Karpas-422 (cell line): ENCODE data around the gene MED15. TPM values are rescaled to one million over a fixed set of nuclear protein-coding genes. Genes with fewer than 3 reads are reported as not detected.

Experiments
- DNase-seq: peaks from one replicate; pipeline ENCODE4 v3.0.0-alpha.2; 2015
- H2AFZ ChIP-seq: fragments of 200-600 bp; sonication (generic); 2 replicates; pipeline ENCODE4 v1.6.1; 2014; ENCODE audit warnings: antibody characterized with exemption, low read length, mixed read lengths
- H3K27ac ChIP-seq: fragments of 200-600 bp; sonication (generic); 2 replicates; pipeline ENCODE4 v1.5.1; 2014; ENCODE audit warnings: mild to moderate bottlenecking, low read length, moderate library complexity
- H3K27me3 ChIP-seq: fragments of 200-600 bp; sonication (generic); 2 replicates; pipeline ENCODE4 v1.6.1; 2014; ENCODE audit warnings: low read length, mixed read lengths
- H3K36me3 ChIP-seq: fragments of 200-600 bp; sonication (generic); 2 replicates; pipeline ENCODE4 v1.6.1; 2014; ENCODE audit warnings: low read length, mixed read lengths; ENCODE audit not compliant: insufficient read depth
- H3K4me1 ChIP-seq: fragments of 200-600 bp; sonication (generic); 2 replicates; pipeline ENCODE4 v1.6.1; 2014; ENCODE audit warnings: mild to moderate bottlenecking, low read length, mixed read lengths
- H3K4me2 ChIP-seq: fragments of 200-600 bp; sonication (generic); 2 replicates; pipeline ENCODE4 v1.6.1; 2014; ENCODE audit warnings: low read length, low read depth, mild to moderate bottlenecking; ENCODE audit not compliant: poor library complexity, severe bottlenecking
- H3K4me3 ChIP-seq: fragments of 200-600 bp; sonication (generic); 2 replicates; pipeline ENCODE4 v1.5.1; 2014; ENCODE audit warnings: mild to moderate bottlenecking, antibody characterized with exemption, low read length, mixed read lengths
- H3K79me2 ChIP-seq: fragments of 200-600 bp; sonication (generic); 2 replicates; pipeline ENCODE4 v1.6.1; 2014; ENCODE audit warnings: mild to moderate bottlenecking, low read length, mixed read lengths
- H3K9ac ChIP-seq: fragments of 200-600 bp; sonication (generic); 2 replicates; pipeline ENCODE4 v1.6.0; 2014; ENCODE audit warnings: low read length
- H3K9me2 ChIP-seq: fragments of 200-600 bp; sonication (generic), shearing (Covaris generic); replicated peaks from 2 replicates; pipeline ENCODE4 v1.6.0; 2014; ENCODE audit warnings: mild to moderate bottlenecking, low read length, moderate library complexity; ENCODE audit not compliant: insufficient read depth
- H3K9me3 ChIP-seq: fragments of 300-700, 200-600 bp; sonication (generic); 2 replicates; pipeline ENCODE4 v1.6.1; 2014; ENCODE audit warnings: low read length, mixed read lengths
- H4K20me1 ChIP-seq: fragments of 200-600 bp; sonication (generic); 2 replicates; pipeline ENCODE4 v1.6.1; 2014; ENCODE audit warnings: mild to moderate bottlenecking, antibody characterized with exemption, low read length, low read depth; ENCODE audit not compliant: insufficient read depth
- total RNA-seq: library from RNA; depleted of rRNA; stranded (reverse); fragments of >200 nt; shearing (Covaris generic); gene quantifications from 2 replicates; pipeline ENCODE4 v1.2.3, GENCODE V29; 2014; ENCODE audit warnings: low replicate concordance

Gene MED15
- total RNA-seq, 1 experiment from 2014 or later: 36.9 TPM

DNA sequence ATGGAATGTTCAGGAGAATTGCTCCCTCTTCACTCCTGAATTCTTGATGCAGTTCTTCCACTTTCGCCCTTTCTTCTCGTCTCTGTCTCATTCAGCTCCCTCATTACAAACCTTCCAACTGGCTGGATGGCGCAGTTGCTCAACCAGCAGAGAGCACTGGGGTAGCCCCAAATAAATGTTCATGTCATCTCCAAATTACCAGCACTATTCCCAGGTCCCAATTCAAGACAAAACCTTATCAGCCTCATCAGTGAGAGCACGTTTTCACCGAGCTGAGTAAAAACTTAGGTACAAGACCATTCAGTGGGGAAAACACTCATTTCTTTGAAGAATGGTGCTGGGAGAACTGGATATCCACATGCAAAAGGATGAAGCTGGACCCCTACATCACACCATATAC lies 120.0 kb downstream of the MED15 start:
- Histone ChIP-seq H2AFZ (no peak overlapping the region), H3K4me2 (no peak overlapping the region), H3K36me3 (no peaks in the 10 kb centered on the region), H3K4me1 (no peaks in the 10 kb centered on the region), H3K9me3 (no peaks in the 10 kb centered on the region), H3K4me3 (no peak overlapping the region), H4K20me1 (no peaks in the 10 kb centered on the region), H3K9me2 (no peaks in the 10 kb centered on the region), H3K27ac (no peak overlapping the region), H3K27me3 (no peaks in the 10 kb centered on the region), H3K79me2 (no peaks in the 10 kb centered on the region), H3K9ac (no peak overlapping the region)
- DNase-seq: no peak

DNA sequence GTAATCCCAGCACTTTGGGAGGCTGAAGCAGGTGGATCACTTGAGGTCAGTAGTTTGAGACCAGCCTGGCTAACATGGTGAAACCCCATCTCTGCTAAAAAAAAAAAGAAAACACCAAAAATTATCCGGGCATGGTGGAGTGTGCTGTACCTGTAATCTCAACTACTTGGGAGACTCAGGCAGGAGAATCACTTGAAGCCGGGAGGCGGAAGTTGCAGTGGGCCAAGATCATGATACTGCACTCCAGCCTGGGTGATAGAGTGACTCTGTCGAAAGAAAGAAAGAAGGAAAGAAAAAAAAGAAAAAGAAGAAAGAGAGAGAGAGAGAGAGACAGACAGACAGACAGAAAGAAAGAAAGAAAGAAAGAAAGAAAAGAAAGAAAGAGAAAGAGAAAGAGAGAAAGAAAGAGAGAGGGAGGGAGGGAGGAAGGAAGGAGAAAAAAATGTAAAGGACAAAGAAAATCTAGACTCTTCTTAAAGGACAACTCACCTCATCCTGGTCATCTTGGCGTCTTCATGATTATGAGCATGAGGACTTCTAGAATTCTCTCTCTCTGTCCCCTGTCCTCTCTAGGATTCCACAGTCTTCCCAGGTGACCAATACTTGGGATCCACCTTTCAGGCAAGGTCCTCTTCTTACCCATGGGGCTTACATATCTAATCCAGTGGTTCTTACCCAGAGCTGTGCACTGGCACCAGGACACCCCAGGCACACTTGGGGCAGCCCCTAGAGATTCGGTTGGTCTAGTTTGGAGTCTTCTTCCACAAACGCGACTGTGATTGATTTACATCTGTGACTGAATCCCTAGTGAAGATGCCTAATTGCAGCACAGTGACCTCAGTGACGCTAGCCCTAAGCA lies 120.9 kb downstream of the MED15 start:
- no peaks in the 10 kb centered on the region for H3K79me2 ChIP-seq
- H4K20me1 ChIP-seq: no peaks in the 10 kb centered on the region
- H3K4me3 ChIP-seq: no peak overlapping the region
- no peaks in the 10 kb centered on the region for H3K4me1 ChIP-seq
- no peak overlapping the region for H3K27ac ChIP-seq
- no peaks in the 10 kb centered on the region for H3K9me3 ChIP-seq
- H2AFZ ChIP-seq: no peak overlapping the region
- H3K36me3 ChIP-seq: no peaks in the 10 kb centered on the region
- no peak for DNase-seq
- H3K4me2 ChIP-seq: no peak overlapping the region
- H3K9ac ChIP-seq: no peak overlapping the region
- no peaks in the 10 kb centered on the region for H3K9me2 ChIP-seq
- no peaks in the 10 kb centered on the region for H3K27me3 ChIP-seq

DNA sequence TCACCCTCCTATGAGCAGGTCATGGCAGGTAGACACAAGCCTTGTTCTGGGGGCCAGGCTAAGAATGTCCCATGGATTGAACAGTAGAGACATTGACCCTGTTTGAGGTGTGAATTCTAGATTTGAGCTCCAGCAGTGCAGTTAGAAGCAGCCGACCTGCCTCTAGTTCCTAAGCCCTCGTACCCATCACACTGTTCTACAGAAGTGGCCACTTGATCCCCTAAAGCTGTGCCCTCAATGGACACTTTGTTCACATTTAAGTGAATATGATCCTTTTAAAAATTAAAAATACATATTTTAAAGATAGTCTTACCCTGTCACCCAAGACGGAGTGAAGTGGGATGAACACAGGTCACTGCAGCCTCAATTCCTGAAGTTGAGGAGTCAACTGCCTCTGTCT lies 122.0 kb downstream of the MED15 start:
- Histone ChIP-seq H4K20me1 (no peaks in the 10 kb centered on the region), H3K9me2 (no peaks in the 10 kb centered on the region), H3K9me3 (no peaks in the 10 kb centered on the region), H3K79me2 (no peaks in the 10 kb centered on the region), H3K4me2 (no peak overlapping the region), H3K27me3 (no peaks in the 10 kb centered on the region), H3K36me3 (no peaks in the 10 kb centered on the region), H3K27ac (no peak overlapping the region), H3K4me3 (no peak overlapping the region), H2AFZ (no peak overlapping the region), H3K4me1 (no peaks in the 10 kb centered on the region), H3K9ac (no peak overlapping the region)
- no peak for DNase-seq

DNA sequence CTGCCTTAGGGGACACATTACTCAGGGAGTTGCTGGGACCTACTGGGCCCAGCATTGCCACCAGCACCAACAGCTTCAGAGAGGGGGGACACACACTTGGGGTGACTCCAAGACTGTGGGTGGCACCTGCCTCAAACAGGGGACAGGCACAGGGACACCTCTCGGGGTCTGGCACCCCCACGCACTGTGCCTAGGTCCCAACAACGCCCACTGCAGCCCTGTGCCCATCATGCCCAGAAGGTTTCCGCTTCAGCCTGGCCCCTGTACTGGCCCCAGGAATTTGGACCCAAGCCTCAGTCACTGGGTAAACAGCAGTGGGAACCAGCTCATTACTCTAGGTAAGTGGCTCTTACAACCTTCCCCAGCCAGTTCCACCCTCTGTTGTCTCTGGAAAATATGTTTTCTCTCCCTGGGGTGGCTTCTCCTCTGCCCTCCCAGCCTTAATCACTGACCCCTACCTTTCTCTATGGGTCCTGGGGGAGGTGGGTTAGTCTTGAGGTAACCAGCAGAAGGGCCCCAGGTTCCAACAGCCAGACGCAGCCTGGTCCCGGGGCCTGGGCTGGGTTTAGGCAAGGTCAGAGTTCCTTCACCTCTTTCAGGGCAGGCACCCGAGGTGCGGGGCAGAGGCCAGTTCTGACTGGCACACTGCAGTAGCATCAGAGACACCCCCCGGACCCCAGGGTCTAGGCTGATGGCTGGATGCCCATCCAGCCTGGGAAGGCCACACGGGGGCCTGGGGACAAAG lies 123.6 kb downstream of the MED15 start:
- H3K9me3 ChIP-seq: no peaks in the 10 kb centered on the region
- no peak overlapping the region for H3K4me3 ChIP-seq
- H3K27me3 ChIP-seq: no peaks in the 10 kb centered on the region
- no peak overlapping the region for H3K9ac ChIP-seq
- H2AFZ ChIP-seq: no peak overlapping the region
- H3K27ac ChIP-seq: no peak overlapping the region
- H3K79me2 ChIP-seq: no peaks in the 10 kb centered on the region
- H3K4me2 ChIP-seq: no peak overlapping the region
- no peaks in the 10 kb centered on the region for H4K20me1 ChIP-seq
- no peak for DNase-seq
- H3K9me2 ChIP-seq: no peaks in the 10 kb centered on the region
- H3K4me1 ChIP-seq: no peaks in the 10 kb centered on the region
- H3K36me3 ChIP-seq: no peaks in the 10 kb centered on the region

DNA sequence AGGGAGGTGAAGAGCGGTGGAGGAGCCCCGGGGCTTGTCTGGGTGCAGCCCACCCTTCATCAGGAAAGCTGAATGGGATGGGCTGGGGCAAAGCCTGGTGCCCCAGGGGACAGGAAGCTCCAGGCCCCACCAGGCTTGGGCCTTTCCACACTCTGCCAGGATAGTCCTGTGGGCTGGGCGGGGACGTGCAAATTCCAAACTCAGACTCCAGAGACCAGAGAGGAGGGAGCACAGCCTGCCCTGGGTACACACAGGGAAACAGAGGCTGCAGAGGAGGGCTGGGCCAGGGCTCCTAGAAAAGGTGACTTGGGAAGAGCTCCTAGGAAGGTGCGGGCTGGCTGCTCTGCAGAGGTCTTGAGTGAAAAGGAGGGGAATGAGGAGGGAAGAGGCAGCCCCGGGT lies 124.7 kb downstream of the MED15 start:
- Histone ChIP-seq H2AFZ (no peak overlapping the region), H3K4me3 (no peak overlapping the region), H3K4me2 (no peak overlapping the region), H3K27me3 (no peaks in the 10 kb centered on the region), H4K20me1 (no peaks in the 10 kb centered on the region), H3K9ac (no peak overlapping the region), H3K9me3 (no peaks in the 10 kb centered on the region), H3K4me1 (peaks cover 4% of the 10 kb centered on the region), H3K9me2 (no peaks in the 10 kb centered on the region), H3K79me2 (no peaks in the 10 kb centered on the region), H3K27ac (no peak overlapping the region), H3K36me3 (no peaks in the 10 kb centered on the region)
- no peak for DNase-seq

DNA sequence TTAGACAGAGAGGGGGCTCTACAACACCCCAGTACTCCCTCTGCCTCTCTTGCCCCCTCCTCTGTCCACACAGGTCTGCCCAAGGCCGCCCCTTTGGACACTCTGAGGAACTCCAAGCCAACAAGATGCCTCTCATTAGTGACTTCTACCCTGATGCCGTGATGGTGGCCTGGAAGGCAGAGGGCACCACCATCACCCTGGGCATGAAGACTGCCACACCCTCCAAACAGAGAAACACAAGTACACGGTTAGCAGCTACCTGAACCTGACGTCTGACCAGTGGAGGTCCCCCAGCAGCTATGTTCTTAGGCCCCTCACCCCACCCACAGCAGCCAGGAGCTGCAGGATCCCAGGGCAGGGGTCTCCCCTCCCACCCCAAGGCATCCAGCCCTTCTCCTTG lies 125.1 kb downstream of the MED15 start:
- H3K9ac ChIP-seq: no peak overlapping the region
- no peak overlapping the region for H3K4me3 ChIP-seq
- H3K9me2 ChIP-seq: no peaks in the 10 kb centered on the region
- no peak for DNase-seq
- no peak overlapping the region for H3K4me2 ChIP-seq
- H3K36me3 ChIP-seq: no peaks in the 10 kb centered on the region
- H3K27ac ChIP-seq: no peak overlapping the region
- H3K27me3 ChIP-seq: no peaks in the 10 kb centered on the region
- H4K20me1 ChIP-seq: no peaks in the 10 kb centered on the region
- no peaks in the 10 kb centered on the region for H3K79me2 ChIP-seq
- no peak overlapping the region for H2AFZ ChIP-seq
- peaks cover 8% of the 10 kb centered on the region for H3K4me1 ChIP-seq
- no peaks in the 10 kb centered on the region for H3K9me3 ChIP-seq

DNA sequence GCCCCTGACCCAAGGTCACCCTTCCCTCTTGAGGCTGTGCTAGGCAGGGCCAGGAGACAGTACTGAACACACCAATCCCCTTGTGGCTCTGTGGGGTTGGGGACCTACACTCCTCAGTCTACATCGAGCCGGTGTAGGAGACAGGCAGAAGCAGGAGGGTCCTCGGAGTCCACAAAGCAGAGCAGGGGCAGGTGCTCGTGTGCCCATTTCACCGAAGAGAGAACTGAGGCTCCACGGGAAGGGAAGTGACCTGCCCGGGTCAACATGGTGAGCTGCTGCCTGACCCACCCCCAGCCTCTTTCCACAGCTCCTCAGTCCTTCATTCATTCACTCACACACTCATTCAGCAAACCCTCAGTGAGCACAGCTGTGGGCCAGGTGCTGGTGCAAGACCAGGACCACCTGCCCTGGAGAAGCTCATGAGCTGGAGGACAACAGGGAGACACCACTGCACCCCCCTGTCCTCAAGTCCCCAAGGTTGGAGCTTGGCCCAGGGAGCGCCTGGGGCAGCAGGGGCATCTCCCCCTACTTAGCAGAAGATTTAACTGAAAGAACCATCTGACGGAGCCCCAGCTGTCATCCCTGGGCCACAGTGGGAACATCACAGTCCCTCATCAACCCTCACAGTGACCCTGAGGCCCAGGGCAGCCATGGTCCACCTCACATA lies 127.3 kb downstream of the MED15 start:
- Histone ChIP-seq H3K79me2 (no peaks in the 10 kb centered on the region), H3K27me3 (no peaks in the 10 kb centered on the region), H2AFZ (no peak overlapping the region), H3K36me3 (no peaks in the 10 kb centered on the region), H3K4me1 (peaks cover 10% of the 10 kb centered on the region), H3K9me2 (no peaks in the 10 kb centered on the region), H4K20me1 (no peaks in the 10 kb centered on the region), H3K4me2 (no peak overlapping the region), H3K9ac (no peak overlapping the region), H3K9me3 (peaks cover 1% of the 10 kb centered on the region; the same call in 1 of the 2 replicates), H3K27ac (no peak overlapping the region), H3K4me3 (no peak overlapping the region)
- no peak for DNase-seq

DNA sequence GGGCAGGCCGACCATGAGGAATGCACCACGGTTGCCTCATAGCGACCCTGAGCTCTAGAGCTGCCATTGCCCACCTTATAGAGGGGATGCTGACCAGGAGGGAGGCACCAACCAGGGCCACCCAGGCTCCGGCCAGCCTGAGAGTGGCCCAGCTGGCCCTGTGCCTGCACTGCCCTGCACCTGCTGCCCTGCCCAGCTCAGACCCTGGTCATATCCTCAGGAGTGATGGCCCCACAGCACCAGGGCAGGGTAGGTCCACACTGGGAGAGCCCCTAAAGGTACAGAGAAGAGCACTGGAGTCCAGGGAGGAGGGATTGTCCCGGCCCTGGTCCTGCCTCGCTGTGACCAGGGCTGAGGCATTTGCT lies 127.8 kb downstream of the MED15 start:
- DNase-seq: no peak
- peaks cover 10% of the 10 kb centered on the region for H3K4me1 ChIP-seq
- H3K36me3 ChIP-seq: no peaks in the 10 kb centered on the region
- no peaks in the 10 kb centered on the region for H3K9me2 ChIP-seq
- H3K79me2 ChIP-seq: no peaks in the 10 kb centered on the region
- H3K27me3 ChIP-seq: no peaks in the 10 kb centered on the region
- no peaks in the 10 kb centered on the region for H4K20me1 ChIP-seq
- H3K27ac ChIP-seq: no peak overlapping the region
- H3K4me2 ChIP-seq: no peak overlapping the region
- no peak overlapping the region for H2AFZ ChIP-seq
- H3K9ac ChIP-seq: no peak overlapping the region
- peaks cover 4% of the 10 kb centered on the region; the same call in 1 of the 2 replicates for H3K9me3 ChIP-seq
- H3K4me3 ChIP-seq: no peak overlapping the region
